ENCODE results near the gene ZNF692.
"Not testable (repeated sequence)": the region's sequence is repeated elsewhere in the genome, so short reads cannot be mapped to it uniquely, and the experiment has no call there.

Gene ZNF692

DNA sequence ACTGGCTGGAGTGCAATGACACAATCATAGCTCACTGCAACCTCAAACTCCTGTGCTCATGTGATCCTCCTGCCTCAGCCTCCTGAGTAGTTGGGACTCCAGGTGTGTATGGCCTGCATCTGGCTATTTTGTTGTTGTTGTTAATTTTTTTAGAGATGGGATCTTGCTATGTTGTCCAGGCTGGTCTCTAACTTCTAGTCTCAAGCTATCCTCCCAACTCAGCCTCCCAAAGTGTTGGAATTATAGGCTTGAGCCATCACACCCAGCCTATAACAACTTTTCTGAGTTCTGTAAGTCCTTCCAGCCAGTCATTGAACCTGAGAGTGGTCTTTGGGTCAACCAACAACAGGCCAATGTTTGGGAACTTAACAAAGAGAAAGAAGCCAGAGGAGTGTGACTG lies 36.0 kb upstream of the ZNF692 start:
- H3K9me3 ChIP-seq (ENCODE audit: control insufficient read depth, insufficient read depth, low read length): no peaks in the 10 kb centered on the region
- no peak overlapping the region for H3K27ac ChIP-seq (ENCODE audit: low read length)
- H3K27me3 ChIP-seq (ENCODE audit: control insufficient read depth, insufficient read depth, low read length): no peaks in the 10 kb centered on the region
- H3K4me3 ChIP-seq (ENCODE audit: low read length): no peak overlapping the region
- DNase-seq (ENCODE audit: low read depth, low spot score): no peak
- H3K4me1 ChIP-seq (ENCODE audit: control insufficient read depth, insufficient read depth, low read length): no peaks in the 10 kb centered on the region
- no peaks in the 10 kb centered on the region for H3K36me3 ChIP-seq (ENCODE audit: control insufficient read depth, insufficient read depth, low read length)

DNA sequence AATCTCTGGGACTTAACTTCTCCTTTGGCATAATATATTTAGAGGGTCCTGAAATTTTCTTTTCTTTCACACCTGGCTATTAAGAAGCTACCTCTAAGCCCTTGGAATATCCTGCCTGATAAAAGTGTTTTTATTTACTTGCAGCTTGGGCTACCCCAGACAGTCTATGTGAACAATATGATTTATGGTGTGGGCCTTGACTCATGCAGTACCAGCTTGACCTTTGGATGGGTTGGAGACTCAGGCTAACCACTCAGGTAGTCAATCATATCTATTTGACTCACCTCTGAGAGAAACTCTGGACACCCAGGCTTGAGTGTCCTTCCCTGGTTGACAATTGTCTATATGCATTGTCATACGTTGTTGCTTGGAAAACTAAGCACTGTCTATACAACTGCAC lies 33.7 kb upstream of the ZNF692 start:
- no CpG with 5 or more reads among the region's 1 CpG for WGBS (ENCODE audit: insufficient coverage, insufficient read length)
- no peaks in the 10 kb centered on the region for H3K36me3 ChIP-seq (ENCODE audit: control insufficient read depth, insufficient read depth, low read length)
- no peaks in the 10 kb centered on the region for H3K27me3 ChIP-seq (ENCODE audit: control insufficient read depth, insufficient read depth, low read length)
- no peak overlapping the region for H3K27ac ChIP-seq (ENCODE audit: low read length)
- no peak for DNase-seq (ENCODE audit: low read depth, low spot score)
- no peaks in the 10 kb centered on the region for H3K9me3 ChIP-seq (ENCODE audit: control insufficient read depth, insufficient read depth, low read length)
- no peak overlapping the region for H3K4me3 ChIP-seq (ENCODE audit: low read length)
- no peaks in the 10 kb centered on the region for H3K4me1 ChIP-seq (ENCODE audit: control insufficient read depth, insufficient read depth, low read length)

GRCh38 chr1:248891758-248892157 lies 32.9 kb upstream of the ZNF692 start:
- no peak overlapping the region for H3K4me3 ChIP-seq (ENCODE audit: low read length)
- no peaks in the 10 kb centered on the region for H3K36me3 ChIP-seq (ENCODE audit: control insufficient read depth, insufficient read depth, low read length)
- H3K4me1 ChIP-seq (ENCODE audit: control insufficient read depth, insufficient read depth, low read length): no peaks in the 10 kb centered on the region
- no CpG with 5 or more reads among the region's 2 CpGs for WGBS (ENCODE audit: insufficient coverage, insufficient read length)
- no peak for DNase-seq (ENCODE audit: low read depth, low spot score)
- H3K27me3 ChIP-seq (ENCODE audit: control insufficient read depth, insufficient read depth, low read length): no peaks in the 10 kb centered on the region
- no peak overlapping the region for H3K27ac ChIP-seq (ENCODE audit: low read length)
- H3K9me3 ChIP-seq (ENCODE audit: control insufficient read depth, insufficient read depth, low read length): no peaks in the 10 kb centered on the region

- no peaks in the 10 kb centered on the region for H3K27me3 ChIP-seq (ENCODE audit: control insufficient read depth, insufficient read depth, low read length)
- H3K27ac ChIP-seq (ENCODE audit: low read length): no peak overlapping the region
- WGBS (ENCODE audit: insufficient coverage, insufficient read length): 100% methylated on average over 5 of the region's 9 CpGs
- no peak for DNase-seq (ENCODE audit: low read depth, low spot score)
- no peaks in the 10 kb centered on the region for H3K4me1 ChIP-seq (ENCODE audit: control insufficient read depth, insufficient read depth, low read length)
- no peak overlapping the region for H3K4me3 ChIP-seq (ENCODE audit: low read length)
- no peaks in the 10 kb centered on the region for H3K36me3 ChIP-seq (ENCODE audit: control insufficient read depth, insufficient read depth, low read length)
- H3K9me3 ChIP-seq (ENCODE audit: control insufficient read depth, insufficient read depth, low read length): no peaks in the 10 kb centered on the region
Observed at GRCh38 chr1:248890549-248891498, 31.9 kb upstream of the ZNF692 start.

GRCh38 chr1:248889914-248890243 lies 31.0 kb upstream of the ZNF692 start:
- not testable (repeated sequence) for DNase-seq (ENCODE audit: low read depth, low spot score); H3K9me3 ChIP-seq (ENCODE audit: control insufficient read depth, insufficient read depth, low read length); H3K27me3 ChIP-seq (ENCODE audit: control insufficient read depth, insufficient read depth, low read length); H3K4me3 ChIP-seq (ENCODE audit: low read length); H3K4me1 ChIP-seq (ENCODE audit: control insufficient read depth, insufficient read depth, low read length); H3K27ac ChIP-seq (ENCODE audit: low read length); H3K36me3 ChIP-seq (ENCODE audit: control insufficient read depth, insufficient read depth, low read length)
- no CpG with 5 or more reads among the region's 10 CpGs for WGBS (ENCODE audit: insufficient coverage, insufficient read length)

GRCh38 chr1:248886237-248886895 lies 27.5 kb upstream of the ZNF692 start:
- no peak for DNase-seq (ENCODE audit: low read depth, low spot score)
- H3K27me3 ChIP-seq (ENCODE audit: control insufficient read depth, insufficient read depth, low read length): no peaks in the 10 kb centered on the region
- H3K9me3 ChIP-seq (ENCODE audit: control insufficient read depth, insufficient read depth, low read length): no peaks in the 10 kb centered on the region
- no peaks in the 10 kb centered on the region for H3K4me1 ChIP-seq (ENCODE audit: control insufficient read depth, insufficient read depth, low read length)
- no peaks in the 10 kb centered on the region for H3K36me3 ChIP-seq (ENCODE audit: control insufficient read depth, insufficient read depth, low read length)
- WGBS (ENCODE audit: insufficient coverage, insufficient read length): no CpG with 5 or more reads among the region's 1 CpG
- no peak overlapping the region for H3K27ac ChIP-seq (ENCODE audit: low read length)
- no peak overlapping the region for H3K4me3 ChIP-seq (ENCODE audit: low read length)

GRCh38 chr1:248885646-248886045 lies 26.8 kb upstream of the ZNF692 start:
- Histone ChIP-seq H3K36me3 (ENCODE audit: control insufficient read depth, insufficient read depth, low read length) (no peaks in the 10 kb centered on the region), H3K27ac (ENCODE audit: low read length) (no peak overlapping the region), H3K4me1 (ENCODE audit: control insufficient read depth, insufficient read depth, low read length) (no peaks in the 10 kb centered on the region), H3K27me3 (ENCODE audit: control insufficient read depth, insufficient read depth, low read length) (no peaks in the 10 kb centered on the region), H3K4me3 (ENCODE audit: low read length) (no peak overlapping the region), H3K9me3 (ENCODE audit: control insufficient read depth, insufficient read depth, low read length) (no peaks in the 10 kb centered on the region)
- no peak for DNase-seq (ENCODE audit: low read depth, low spot score)
- no CpG with 5 or more reads among the region's 1 CpG for WGBS (ENCODE audit: insufficient coverage, insufficient read length)

GRCh38 chr1:248884632-248885295 lies 25.9 kb upstream of the ZNF692 start:
- Histone ChIP-seq H3K27ac (ENCODE audit: low read length) (no peak overlapping the region), H3K9me3 (ENCODE audit: control insufficient read depth, insufficient read depth, low read length) (no peaks in the 10 kb centered on the region), H3K36me3 (ENCODE audit: control insufficient read depth, insufficient read depth, low read length) (no peaks in the 10 kb centered on the region), H3K4me3 (ENCODE audit: low read length) (no peak overlapping the region), H3K27me3 (ENCODE audit: control insufficient read depth, insufficient read depth, low read length) (no peaks in the 10 kb centered on the region), H3K4me1 (ENCODE audit: control insufficient read depth, insufficient read depth, low read length) (no peaks in the 10 kb centered on the region)
- WGBS (ENCODE audit: insufficient coverage, insufficient read length): no CpG with 5 or more reads among the region's 1 CpG
- no peak for DNase-seq (ENCODE audit: low read depth, low spot score)

GRCh38 chr1:248882427-248882826 lies 23.5 kb upstream of the ZNF692 start:
- H3K9me3 ChIP-seq (ENCODE audit: control insufficient read depth, insufficient read depth, low read length); H3K27ac ChIP-seq (ENCODE audit: low read length); DNase-seq (ENCODE audit: low read depth, low spot score); H3K36me3 ChIP-seq (ENCODE audit: control insufficient read depth, insufficient read depth, low read length); H3K4me3 ChIP-seq (ENCODE audit: low read length); H3K4me1 ChIP-seq (ENCODE audit: control insufficient read depth, insufficient read depth, low read length); H3K27me3 ChIP-seq (ENCODE audit: control insufficient read depth, insufficient read depth, low read length): not testable (repeated sequence)
- no CpG with 5 or more reads among the region's 7 CpGs for WGBS (ENCODE audit: insufficient coverage, insufficient read length)

DNA sequence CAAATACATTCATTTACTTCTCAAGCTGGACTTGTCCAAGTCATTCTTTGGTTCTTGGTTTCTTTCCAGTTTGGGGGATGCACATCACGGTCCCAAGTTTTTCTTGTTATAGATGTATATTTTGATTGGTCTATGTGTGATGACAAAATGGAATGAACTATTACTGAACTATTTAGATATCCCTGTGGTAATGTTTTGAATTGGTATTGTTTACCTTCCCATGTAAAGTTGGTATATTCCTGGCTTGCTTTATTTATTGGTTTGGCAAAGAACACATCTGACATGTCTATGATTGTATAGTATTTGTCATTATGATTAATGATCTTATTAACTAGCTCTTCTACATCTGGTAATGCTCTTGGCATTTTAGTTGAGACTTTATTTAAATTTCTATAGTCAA lies 22.4 kb upstream of the ZNF692 start:
- WGBS (ENCODE audit: insufficient coverage, insufficient read length): no CpG with 5 or more reads among the region's 1 CpG
- DNase-seq (ENCODE audit: low read depth, low spot score): no peak
- no peak overlapping the region for H3K4me3 ChIP-seq (ENCODE audit: low read length)
- H3K4me1 ChIP-seq (ENCODE audit: control insufficient read depth, insufficient read depth, low read length): no peaks in the 10 kb centered on the region
- H3K27ac ChIP-seq (ENCODE audit: low read length): no peak overlapping the region
- H3K36me3 ChIP-seq (ENCODE audit: control insufficient read depth, insufficient read depth, low read length): no peaks in the 10 kb centered on the region
- H3K27me3 ChIP-seq (ENCODE audit: control insufficient read depth, insufficient read depth, low read length): no peaks in the 10 kb centered on the region
- H3K9me3 ChIP-seq (ENCODE audit: control insufficient read depth, insufficient read depth, low read length): no peaks in the 10 kb centered on the region

All from iPS DF 6.9 (cell line).